ENCODE data around the gene ZNF579. TPM values are rescaled to one million over a fixed set of nuclear protein-coding genes. Genes with fewer than 3 reads are reported as not detected.

ZNF579 gene
- total and polyA plus RNA-seq, 9 of the 15 experiments (the other 6 are each of a cell fraction or from before 2014, with no cell fraction given) = 0.06 to 15.9 (median 1.6) TPM

DNA sequence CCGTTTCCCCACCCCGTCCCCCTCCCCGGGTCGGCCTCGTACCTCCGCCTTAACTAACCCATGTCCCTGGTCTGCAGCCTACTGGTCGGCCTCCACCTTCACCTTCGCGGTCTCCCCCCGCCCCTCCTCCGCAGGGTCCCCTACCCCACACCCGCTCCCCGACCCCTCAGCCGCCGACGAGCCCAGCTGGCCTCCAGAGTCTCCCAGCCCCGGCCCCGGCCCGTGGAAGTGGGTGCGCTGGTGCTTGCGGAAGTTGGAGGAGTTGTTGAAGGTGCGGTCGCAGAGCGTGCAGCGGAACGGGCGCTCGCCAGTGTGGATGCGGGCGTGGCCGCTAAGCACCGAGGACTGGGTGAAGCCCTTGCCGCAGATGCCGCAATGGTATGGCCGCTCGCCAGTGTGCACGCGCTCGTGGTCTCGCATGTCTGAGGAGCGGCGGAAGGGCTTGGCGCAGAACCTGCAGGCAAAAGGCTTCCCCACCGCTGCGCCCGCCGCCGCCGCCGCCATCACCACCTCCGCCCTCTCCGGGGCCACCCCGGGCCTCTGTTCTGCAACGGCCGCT lies 41.1 kb upstream of the ZNF579 start:
- BruUV-seq (replicated peaks) = no TSS peak
- DNase-seq (ENCODE audit: extremely low read depth in 1 of 4, low spot score in 3 of 4) (peak in 1 of 4 experiments; percentile 5), ATAC-seq (no peak), FAIRE-seq (no peak)
- no peak overlapping the region for H3K4me3 ChIP-seq
- ChIA-PET CTCF (ENCODE audit: low intra/inter-chr PET ratio) (no interaction called here), POLR2A (interaction anchor here (1.0 to 2.0 kb wide), 2 partner anchors 16 to 33 kb away, joined by 3 to 11 read pairs; partner anchors contain the start of gene ZNF865)
- no peak overlapping the region for H3K27ac ChIP-seq (ENCODE audit: extremely low read depth, low read depth, low read length)
- peaks cover 18% of the 10 kb centered on the region; the same call in 2 of the 3 replicates for H3K36me3 ChIP-seq (ENCODE audit: control insufficient read depth, insufficient read depth, low read length)
- H3K4me1 ChIP-seq (replicated peaks in 1 of 2; ENCODE audit: control insufficient read depth in 2 of 2, insufficient read depth in 2 of 2, low read length in 2 of 2) = peaks cover 9 to 11% of the 10 kb centered on the region in 2 experiments; a peak in 4 of 5 replicates
- 89% methylated on average over 5 of the region's 55 CpGs for WGBS (ENCODE audit: insufficient coverage, low coverage, missing lambda C conversion rate)
- H3K9me3 ChIP-seq (replicated peaks; ENCODE audit: control insufficient read depth, insufficient read depth, low read depth, low read length) = no peaks in the 10 kb centered on the region
- in situ Hi-C loops (cut with MboI) (loop anchor here (10.0 kb wide), 1 partner anchor 337 kb away; the partner anchor contains the start of genes BRSK1 and HSPBP1), intact Hi-C loops (cut with micrococcal nuclease) (no loop called here)
- TF ChIP-seq ZNF644 (tag; IDR thresholded peaks at IDR 0.05; ENCODE audit: low read depth) = no peak
- TF ChIP-seq POLR2G (IDR thresholded peaks at IDR 0.05; ENCODE audit: low read depth, low read length) = peak; percentile 54
- H3K4me2 ChIP-seq (ENCODE audit: insufficient read depth, low read length) = no peak overlapping the region
- H3K79me2 ChIP-seq (ENCODE audit: control insufficient read depth, insufficient read depth, low read length) = peaks cover 7% of the 10 kb centered on the region; the same call in 2 of the 3 replicates
- H3K27me3 ChIP-seq (ENCODE audit: control insufficient read depth in 2 of 2, insufficient read depth in 2 of 2, low read length in 2 of 2) = no peaks in the 10 kb centered on the region
- no peak overlapping the region for H3K9ac ChIP-seq (ENCODE audit: insufficient read depth in 1 of 2, low read depth in 2 of 2, low read length in 2 of 2)
- no peaks in the 10 kb centered on the region; the same call in 1 of the 2 replicates for H4K20me1 ChIP-seq (replicated peaks; ENCODE audit: control insufficient read depth, insufficient read depth, low read length)
- no peak overlapping the region for H2AFZ ChIP-seq (ENCODE audit: low read depth, low read length)
- H3K9me1 ChIP-seq (ENCODE audit: control insufficient read depth, insufficient read depth, low read length) = peaks cover 3% of the 10 kb centered on the region

DNA sequence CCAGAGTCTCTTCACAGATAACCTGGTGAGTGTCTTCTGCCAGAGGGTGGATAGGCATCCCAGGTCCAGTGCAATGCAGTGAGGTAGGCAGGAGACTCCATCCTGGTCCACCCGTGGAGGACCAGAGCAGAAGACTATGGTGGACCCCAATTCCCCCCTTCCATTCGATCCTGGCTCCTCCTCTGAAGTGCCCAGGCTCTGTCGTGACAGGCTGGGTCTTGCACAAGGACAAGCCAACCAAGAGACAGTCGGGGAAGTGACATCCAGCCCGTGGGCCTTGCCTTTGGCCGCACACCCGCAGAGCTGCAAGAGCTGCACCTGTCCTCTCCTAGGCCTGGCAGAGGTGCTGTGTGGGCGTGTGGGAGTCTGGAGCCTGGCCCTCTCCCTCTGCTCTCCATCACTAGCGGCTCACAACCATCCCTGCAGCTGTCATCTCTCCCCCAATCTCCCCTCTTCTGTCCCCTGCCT lies 40.6 kb upstream of the ZNF579 start:
- DNase-seq (ENCODE audit: extremely low read depth in 1 of 4, low spot score in 3 of 4) = peak in 1 of 4 experiments; percentile 6
- Histone ChIP-seq H3K9me3 (replicated peaks; ENCODE audit: control insufficient read depth, insufficient read depth, low read depth, low read length) (no peaks in the 10 kb centered on the region), H3K79me2 (ENCODE audit: control insufficient read depth, insufficient read depth, low read length) (peaks cover 7% of the 10 kb centered on the region; the same call in 2 of the 3 replicates), H3K4me1 (replicated peaks in 1 of 2; ENCODE audit: control insufficient read depth in 2 of 2, insufficient read depth in 2 of 2, low read length in 2 of 2) (peaks cover 9 to 16% of the 10 kb centered on the region in 2 experiments; a peak in 4 of 5 replicates), H3K4me2 (ENCODE audit: insufficient read depth, low read length) (no peak overlapping the region), H3K27me3 (ENCODE audit: control insufficient read depth in 2 of 2, insufficient read depth in 2 of 2, low read length in 2 of 2) (no peaks in the 10 kb centered on the region), H3K4me3 (no peak overlapping the region), H4K20me1 (replicated peaks; ENCODE audit: control insufficient read depth, insufficient read depth, low read length) (no peaks in the 10 kb centered on the region; the same call in 1 of the 2 replicates), H3K36me3 (ENCODE audit: control insufficient read depth, insufficient read depth, low read length) (peaks cover 22% of the 10 kb centered on the region; the same call in 2 of the 3 replicates), H2AFZ (ENCODE audit: low read depth, low read length) (no peak overlapping the region), H3K9me1 (ENCODE audit: control insufficient read depth, insufficient read depth, low read length) (peaks cover 3% of the 10 kb centered on the region), H3K9ac (ENCODE audit: insufficient read depth in 1 of 2, low read depth in 2 of 2, low read length in 2 of 2) (no peak overlapping the region), H3K27ac (ENCODE audit: extremely low read depth, low read depth, low read length) (no peak overlapping the region)
- no peak for ATAC-seq
- TSS peak; percentile 42 for BruUV-seq (replicated peaks)
- intact Hi-C loops (cut with micrococcal nuclease) = no loop called here
- WGBS (ENCODE audit: insufficient coverage, low coverage, missing lambda C conversion rate) = 83% methylated on average over 7 of the region's 9 CpGs
- ChIA-PET CTCF (ENCODE audit: low intra/inter-chr PET ratio) (no interaction called here), POLR2A (interaction anchor here (1.0 to 2.0 kb wide), 2 partner anchors 15 to 22 kb away, joined by 4 to 11 read pairs; partner anchors contain the start of genes FIZ1 and ZNF865)
- in situ Hi-C loops (cut with MboI) = loop anchor here (10.0 kb wide), 1 partner anchor 336 kb away; the partner anchor contains the start of genes BRSK1 and HSPBP1
- no peak for FAIRE-seq
- TF ChIP-seq ZNF586 (CRISPR knock-in tag; conservative IDR thresholded peaks at IDR 0.05) (no peak), POLR2G (IDR thresholded peaks at IDR 0.05; ENCODE audit: low read depth, low read length) (peak; percentile 11; the same call in 1 of the 2 replicates)
- TF ChIP-seq, protein P1, sequence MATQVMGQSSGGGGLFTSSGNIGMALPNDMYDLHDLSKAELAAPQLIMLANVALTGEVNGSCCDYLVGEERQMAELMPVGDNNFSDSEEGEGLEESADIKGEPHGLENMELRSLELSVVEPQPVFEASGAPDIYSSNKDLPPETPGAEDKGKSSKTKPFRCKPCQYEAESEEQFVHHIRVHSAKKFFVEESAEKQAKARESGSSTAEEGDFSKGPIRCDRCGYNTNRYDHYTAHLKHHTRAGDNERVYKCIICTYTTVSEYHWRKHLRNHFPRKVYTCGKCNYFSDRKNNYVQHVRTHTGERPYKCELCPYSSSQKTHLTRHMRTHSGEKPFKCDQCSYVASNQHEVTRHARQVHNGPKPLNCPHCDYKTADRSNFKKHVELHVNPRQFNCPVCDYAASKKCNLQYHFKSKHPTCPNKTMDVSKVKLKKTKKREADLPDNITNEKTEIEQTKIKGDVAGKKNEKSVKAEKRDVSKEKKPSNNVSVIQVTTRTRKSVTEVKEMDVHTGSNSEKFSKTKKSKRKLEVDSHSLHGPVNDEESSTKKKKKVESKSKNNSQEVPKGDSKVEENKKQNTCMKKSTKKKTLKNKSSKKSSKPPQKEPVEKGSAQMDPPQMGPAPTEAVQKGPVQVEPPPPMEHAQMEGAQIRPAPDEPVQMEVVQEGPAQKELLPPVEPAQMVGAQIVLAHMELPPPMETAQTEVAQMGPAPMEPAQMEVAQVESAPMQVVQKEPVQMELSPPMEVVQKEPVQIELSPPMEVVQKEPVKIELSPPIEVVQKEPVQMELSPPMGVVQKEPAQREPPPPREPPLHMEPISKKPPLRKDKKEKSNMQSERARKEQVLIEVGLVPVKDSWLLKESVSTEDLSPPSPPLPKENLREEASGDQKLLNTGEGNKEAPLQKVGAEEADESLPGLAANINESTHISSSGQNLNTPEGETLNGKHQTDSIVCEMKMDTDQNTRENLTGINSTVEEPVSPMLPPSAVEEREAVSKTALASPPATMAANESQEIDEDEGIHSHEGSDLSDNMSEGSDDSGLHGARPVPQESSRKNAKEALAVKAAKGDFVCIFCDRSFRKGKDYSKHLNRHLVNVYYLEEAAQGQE (IDR thresholded peaks at IDR 0.05; ENCODE audit: borderline replicate concordance) = no peak
- TF ChIP-seq, protein P1 (CRISPR knock-in tag; IDR thresholded peaks at IDR 0.05; ENCODE audit: low read depth) = no peak

Measured in K562 (cell line).